NCI-H82 treated with DMSO at 0.1 percent for 48 hours (cell line): Measurements from ENCODE around the gene RPLP2.
A peak's percentile ranks its signal among the peaks of the same experiment; 100 is the strongest.

Experiments
- DNase-seq: peaks from one replicate; lab custom pipeline; 2025; ENCODE audit not compliant: unreplicated experiment; lab: John Stamatoyannopoulos, UW

RPLP2 gene

GRCh38 chr11:833114-833791 lies 23.5 kb downstream of the RPLP2 start:
- DNase-seq = no peak

GRCh38 chr11:833849-834311 lies 24.1 kb downstream of the RPLP2 start:
- DNase-seq = no peak

GRCh38 chr11:834371-835316 lies 24.9 kb downstream of the RPLP2 start:
- no peak for DNase-seq

DNA sequence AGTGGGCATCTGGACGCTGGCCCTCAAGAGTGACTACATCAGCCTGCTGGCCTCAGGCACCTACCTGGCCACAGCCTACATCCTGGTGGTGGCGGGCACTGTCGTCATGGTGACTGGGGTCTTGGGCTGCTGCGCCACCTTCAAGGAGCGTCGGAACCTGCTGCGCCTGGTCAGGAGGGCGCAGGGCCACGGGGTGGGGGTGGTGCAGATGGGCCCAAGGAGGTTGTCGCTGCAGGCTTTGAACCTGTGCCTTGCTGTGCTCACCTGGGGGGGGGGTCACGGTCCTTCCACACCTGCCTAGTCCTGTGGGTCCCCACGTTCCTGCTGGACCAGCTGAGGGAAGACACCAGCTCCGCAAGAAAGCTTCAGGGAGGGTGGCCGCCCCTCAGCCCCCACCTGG lies 26.5 kb downstream of the RPLP2 start:
- no peak for DNase-seq

DNA sequence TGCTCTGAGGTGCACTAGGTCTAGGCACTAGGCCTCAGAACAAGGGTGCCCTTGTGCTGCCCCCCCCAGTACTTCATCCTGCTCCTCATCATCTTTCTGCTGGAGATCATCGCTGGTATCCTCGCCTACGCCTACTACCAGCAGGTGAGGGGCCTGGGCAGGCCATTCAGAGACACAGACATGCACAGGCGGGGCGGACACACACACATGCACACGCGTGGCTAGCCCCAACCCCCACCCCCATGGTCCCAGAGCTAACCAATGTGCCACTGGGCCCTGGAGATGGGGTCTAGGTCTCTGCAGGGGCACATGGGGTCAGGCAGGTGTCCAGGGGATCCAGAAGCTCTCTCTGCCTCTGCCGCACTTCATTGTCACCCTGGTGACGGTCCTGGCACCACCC lies 26.9 kb downstream of the RPLP2 start:
- no peak for DNase-seq

- DNase-seq = no peak
Measured at GRCh38 chr11:837189-837989, 27.6 kb downstream of the RPLP2 start.

DNA sequence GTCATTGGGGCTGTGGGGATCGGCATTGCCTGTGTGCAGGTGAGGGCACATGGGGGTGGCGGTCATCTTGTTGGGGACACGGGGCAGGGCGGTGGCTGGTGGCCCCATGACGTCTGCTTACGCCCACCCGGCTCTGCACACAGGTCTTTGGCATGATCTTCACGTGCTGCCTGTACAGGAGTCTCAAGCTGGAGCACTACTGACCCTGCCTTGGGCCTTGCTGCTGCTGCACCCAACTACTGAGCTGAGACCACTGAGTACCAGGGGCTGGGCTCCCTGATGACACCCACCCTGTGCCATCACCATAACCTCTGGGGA lies 28.2 kb downstream of the RPLP2 start:
- no peak for DNase-seq

- DNase-seq = no peak
Measured at GRCh38 chr11:838441-839279, 28.9 kb downstream of the RPLP2 start.

DNA sequence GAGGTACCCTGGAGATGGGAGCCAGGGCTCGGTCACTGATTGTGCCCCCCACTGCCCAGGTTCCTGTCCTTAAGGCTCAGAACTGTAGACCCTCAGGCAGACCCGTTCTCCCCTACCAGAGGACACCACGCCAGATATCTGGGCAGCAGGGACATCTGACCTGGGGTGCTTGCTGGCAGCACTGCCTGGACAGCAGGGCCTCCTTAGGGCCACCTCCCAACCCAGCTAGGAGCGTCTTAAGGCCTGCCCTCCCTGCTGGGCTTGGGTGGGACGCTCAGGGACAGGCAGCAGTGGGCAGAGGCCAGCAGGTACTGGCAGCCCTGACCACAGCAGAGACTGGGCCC lies 29.5 kb downstream of the RPLP2 start:
- DNase-seq = no peak

GRCh38 chr11:839875-840617 lies 30.3 kb downstream of the RPLP2 start:
- no peak for DNase-seq

DNA sequence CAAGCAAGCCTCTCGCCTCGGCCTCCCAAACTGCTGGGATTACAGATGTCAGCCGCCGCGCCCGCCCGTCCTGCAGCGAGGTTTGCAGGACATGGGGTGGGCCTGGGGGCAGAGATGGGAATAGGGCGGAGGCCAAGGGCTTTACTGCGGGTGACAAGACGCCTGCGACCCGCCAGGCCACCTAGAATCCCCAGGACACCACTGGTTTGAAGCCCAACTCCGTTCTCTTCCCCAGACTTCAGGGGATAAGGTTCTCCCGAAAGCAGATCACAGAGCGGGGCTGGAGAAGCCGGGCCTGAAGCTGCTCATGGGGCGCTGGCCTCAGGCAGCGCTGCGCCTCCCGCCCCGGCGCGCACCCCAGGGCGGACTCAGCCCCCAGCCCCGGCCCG lies 32.2 kb downstream of the RPLP2 start:
- no peak for DNase-seq

DNA sequence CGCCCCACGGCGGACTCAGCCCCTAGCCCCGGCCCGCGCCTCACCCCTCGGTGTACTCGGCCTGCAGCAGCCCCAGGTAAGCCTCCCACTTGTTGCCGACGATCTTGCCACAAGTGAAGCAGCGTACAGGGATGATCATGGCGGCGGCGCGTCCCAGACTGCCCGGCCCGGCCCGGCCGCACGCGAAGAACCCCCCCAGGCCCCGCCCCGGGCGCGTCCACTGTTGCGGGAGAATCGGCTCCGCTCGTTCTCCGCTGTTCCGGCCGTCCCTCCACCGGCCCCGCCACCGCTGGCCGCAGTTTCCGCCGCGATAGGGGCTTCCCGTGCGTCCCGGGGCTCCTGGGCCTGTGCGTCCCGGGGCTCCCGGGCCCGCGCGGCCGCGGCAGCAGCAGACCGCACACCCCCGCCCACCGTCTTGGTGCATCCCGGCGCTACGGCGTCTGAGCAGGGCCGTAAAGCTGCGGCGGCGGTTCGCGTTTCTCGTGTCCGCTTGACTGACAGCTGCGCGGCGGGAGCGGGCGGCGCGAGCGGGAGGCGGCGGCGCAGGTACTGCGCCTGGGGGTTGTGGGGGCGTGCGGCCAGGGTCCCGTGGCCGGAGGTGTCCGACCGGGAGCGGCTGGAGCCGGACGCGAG lies 32.7 kb downstream of the RPLP2 start, which contains the start of the genes POLR2L and TSPAN4:
TSS of gene POLR2L (minus strand) at position 160 of the 633 bp plus-strand sequence. CDS start at position 139, 21 bp downstream.
TSS of gene TSPAN4 (plus strand) at position 483 of the 633 bp plus-strand sequence. CDS start 7,453 bp downstream, outside the sequence.
- DNase-seq = peak; percentile 32

DNA sequence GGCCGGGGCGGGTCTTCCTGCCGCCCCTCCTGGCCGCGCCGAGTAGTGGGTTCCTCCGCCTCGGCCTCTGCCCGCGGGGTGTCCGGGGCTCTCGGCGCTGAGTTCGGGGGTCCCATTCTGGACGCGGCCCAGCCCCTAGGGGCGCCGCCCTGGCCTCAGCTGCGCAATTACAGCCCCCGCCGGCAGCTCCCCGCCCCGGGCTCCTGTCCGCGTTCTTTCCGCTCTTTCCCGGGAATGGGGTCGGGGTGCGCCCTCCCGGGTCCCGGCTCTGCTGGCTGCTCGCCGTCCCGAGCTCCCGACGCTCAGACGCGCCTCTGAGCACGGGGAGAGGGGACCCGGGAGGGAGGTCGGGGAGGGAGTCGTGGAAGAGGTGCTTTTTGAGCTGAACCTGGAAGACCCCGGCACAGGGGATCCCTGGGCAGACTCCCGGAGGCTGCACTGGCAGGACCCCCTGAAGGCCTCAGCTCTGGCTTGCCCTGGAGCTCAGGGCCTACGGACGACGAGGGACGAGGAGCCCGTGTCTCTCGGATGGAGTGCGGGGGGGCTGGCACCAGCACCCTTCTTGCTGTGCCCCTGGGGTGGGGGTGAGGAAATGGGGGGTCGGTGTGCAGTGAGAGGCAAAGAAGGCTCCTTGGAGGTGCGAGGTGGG lies 33.4 kb downstream of the RPLP2 start:
- no peak for DNase-seq

DNA sequence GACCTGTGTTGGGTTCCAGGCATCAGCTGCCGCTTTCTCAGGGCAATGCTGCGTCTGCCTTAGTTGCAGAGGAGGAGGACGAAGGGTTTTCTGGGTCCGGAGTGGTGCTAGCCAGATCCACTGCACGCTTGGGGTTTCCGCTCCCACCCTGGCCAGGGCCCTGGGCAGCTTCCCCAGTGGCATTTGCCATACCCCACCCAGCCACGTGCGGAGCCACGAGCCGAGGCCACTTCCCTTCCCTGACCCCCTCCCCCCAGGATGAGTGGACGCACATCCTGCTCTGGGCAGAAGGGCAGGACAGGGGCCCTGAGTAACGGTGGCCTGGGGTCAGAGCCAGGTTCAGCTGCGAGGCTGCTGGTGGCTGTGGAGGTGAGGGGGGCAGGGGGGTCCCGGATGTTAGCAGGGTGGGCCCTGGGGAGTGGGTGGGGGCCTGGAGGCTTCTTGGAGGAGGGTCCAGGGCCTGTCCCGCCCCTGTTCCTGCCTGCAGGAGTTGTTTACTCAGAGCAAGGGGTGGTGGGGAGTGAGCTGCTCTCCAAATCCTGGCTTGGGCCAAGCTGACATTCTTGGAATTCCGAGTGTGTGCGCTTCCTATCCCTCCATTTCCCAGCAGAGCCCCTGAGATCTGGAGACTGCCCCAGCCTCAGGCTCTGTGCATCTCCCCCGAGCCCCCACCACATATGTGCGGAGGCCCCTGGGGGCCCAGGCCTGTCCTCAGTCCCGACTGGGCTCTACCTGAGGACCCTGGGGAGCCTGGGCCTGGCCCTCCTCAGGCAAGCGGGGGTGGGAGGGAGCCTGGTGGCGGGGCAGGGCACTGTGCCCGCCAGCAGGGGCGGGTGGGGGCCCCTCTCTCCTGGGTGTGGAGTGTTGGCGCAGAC lies 34.3 kb downstream of the RPLP2 start:
- no peak for DNase-seq

GRCh38 chr11:844693-845644 lies 35.2 kb downstream of the RPLP2 start:
- no peak for DNase-seq

- no peak for DNase-seq
Measured at GRCh38 chr11:845872-846495, 36.2 kb downstream of the RPLP2 start.
